ENCODE measurements around the gene RCCD1.

Gene RCCD1

DNA sequence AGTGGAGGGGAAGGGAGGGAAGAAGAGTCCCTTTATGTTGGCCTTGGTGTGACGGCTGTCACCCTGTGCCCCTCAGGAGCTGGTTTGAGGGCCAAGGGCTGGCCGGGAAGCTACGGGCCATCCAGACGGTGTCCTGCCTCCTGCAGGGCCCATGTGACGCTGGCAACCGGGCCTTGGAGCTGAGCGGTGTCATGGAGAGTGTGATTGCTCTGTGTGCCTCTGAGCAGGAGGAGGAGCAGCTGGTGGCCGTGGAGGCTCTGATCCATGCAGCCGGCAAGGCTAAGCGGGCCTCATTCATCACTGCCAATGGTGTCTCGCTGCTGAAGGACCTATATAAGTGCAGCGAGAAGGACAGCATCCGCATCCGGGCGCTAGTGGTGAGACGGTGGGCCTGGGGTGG, 8.1 kb upstream of the RCCD1 start:
- TF ChIP-seq, protein P1, sequence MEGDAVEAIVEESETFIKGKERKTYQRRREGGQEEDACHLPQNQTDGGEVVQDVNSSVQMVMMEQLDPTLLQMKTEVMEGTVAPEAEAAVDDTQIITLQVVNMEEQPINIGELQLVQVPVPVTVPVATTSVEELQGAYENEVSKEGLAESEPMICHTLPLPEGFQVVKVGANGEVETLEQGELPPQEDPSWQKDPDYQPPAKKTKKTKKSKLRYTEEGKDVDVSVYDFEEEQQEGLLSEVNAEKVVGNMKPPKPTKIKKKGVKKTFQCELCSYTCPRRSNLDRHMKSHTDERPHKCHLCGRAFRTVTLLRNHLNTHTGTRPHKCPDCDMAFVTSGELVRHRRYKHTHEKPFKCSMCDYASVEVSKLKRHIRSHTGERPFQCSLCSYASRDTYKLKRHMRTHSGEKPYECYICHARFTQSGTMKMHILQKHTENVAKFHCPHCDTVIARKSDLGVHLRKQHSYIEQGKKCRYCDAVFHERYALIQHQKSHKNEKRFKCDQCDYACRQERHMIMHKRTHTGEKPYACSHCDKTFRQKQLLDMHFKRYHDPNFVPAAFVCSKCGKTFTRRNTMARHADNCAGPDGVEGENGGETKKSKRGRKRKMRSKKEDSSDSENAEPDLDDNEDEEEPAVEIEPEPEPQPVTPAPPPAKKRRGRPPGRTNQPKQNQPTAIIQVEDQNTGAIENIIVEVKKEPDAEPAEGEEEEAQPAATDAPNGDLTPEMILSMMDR (conservative IDR thresholded peaks at IDR 0.05; ENCODE audit: control insufficient read depth, insufficient read depth, low read depth, low read length), result no peak
- no peak overlapping the region for H3K4me3 ChIP-seq (ENCODE audit: control insufficient read depth, low read depth, low read length)
- no peak for DNase-seq (ENCODE audit: low read depth)

GRCh38 chr15:90946941-90947576, 7.6 kb upstream of the RCCD1 start:
- DNase-seq (ENCODE audit: low read depth), result no peak
- TF ChIP-seq, protein P1 (conservative IDR thresholded peaks at IDR 0.05; ENCODE audit: control insufficient read depth, insufficient read depth, low read depth, low read length), result no peak

DNA sequence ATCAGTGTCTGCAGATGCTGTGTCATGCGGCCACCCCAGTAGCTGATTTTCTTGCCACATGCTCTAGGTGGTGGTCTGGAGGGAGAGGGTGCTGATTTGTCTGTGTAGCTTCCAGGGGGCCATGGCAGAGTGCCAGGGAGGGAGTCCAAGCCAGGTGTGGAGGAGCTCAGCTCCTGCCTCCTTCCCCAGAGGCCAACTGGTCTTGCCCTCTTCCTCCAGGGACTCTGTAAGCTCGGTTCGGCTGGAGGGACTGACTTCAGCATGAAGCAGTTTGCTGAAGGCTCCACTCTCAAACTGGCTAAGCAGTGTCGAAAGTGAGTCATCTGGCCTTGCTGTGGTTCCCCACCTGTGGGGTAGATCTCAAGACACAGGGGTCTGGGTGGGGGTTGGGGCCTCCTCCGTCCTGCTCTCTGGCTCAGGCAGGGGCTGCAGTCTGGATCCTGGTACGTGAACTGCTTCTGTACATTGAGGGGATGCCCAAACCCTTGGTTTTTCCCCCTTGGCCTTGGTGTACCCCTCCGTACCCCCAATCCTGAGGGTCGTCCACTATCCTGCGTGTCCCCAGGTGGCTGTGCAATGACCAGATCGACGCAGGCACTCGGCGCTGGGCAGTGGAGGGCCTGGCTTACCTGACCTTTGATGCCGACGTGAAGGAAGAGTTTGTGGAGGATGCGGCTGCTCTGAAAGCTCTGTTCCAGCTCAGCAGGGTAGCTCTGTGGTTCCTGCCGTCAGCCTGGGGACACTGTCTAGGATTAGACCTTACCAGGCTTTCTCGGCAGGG, 6.9 kb upstream of the RCCD1 start:
- no peak overlapping the region for H3K4me3 ChIP-seq (ENCODE audit: control insufficient read depth, low read depth, low read length)
- no peak for DNase-seq (ENCODE audit: low read depth)
- TF ChIP-seq, protein P1 (conservative IDR thresholded peaks at IDR 0.05; ENCODE audit: control insufficient read depth, insufficient read depth, low read depth, low read length), result no peak

More at GRCh38 chr15:90946941-90947576, 7.6 kb upstream of the RCCD1 start:
- no peak overlapping the region for H3K4me3 ChIP-seq (ENCODE audit: control insufficient read depth, low read depth, low read length)

DNA sequence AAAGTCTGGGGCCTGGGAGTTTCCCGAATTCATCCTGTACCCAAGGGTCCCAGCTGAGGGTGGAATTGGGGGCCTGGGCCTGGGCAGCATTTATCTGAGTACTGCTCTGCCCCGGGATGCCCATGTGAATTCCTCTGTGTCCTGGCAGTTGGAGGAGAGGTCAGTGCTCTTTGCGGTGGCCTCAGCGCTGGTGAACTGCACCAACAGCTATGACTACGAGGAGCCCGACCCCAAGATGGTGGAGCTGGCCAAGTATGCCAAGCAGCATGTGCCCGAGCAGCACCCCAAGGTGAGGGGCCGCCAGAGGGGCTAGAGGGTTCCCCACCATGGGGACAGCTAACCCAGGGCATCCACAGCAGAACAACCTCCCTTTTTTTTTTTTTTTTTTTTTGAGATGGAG, 6.2 kb upstream of the RCCD1 start:
- TF ChIP-seq, protein P1 (conservative IDR thresholded peaks at IDR 0.05; ENCODE audit: control insufficient read depth, insufficient read depth, low read depth, low read length), result no peak
- DNase-seq (ENCODE audit: low read depth), result no peak
- no peak overlapping the region for H3K4me3 ChIP-seq (ENCODE audit: control insufficient read depth, low read depth, low read length)

DNA sequence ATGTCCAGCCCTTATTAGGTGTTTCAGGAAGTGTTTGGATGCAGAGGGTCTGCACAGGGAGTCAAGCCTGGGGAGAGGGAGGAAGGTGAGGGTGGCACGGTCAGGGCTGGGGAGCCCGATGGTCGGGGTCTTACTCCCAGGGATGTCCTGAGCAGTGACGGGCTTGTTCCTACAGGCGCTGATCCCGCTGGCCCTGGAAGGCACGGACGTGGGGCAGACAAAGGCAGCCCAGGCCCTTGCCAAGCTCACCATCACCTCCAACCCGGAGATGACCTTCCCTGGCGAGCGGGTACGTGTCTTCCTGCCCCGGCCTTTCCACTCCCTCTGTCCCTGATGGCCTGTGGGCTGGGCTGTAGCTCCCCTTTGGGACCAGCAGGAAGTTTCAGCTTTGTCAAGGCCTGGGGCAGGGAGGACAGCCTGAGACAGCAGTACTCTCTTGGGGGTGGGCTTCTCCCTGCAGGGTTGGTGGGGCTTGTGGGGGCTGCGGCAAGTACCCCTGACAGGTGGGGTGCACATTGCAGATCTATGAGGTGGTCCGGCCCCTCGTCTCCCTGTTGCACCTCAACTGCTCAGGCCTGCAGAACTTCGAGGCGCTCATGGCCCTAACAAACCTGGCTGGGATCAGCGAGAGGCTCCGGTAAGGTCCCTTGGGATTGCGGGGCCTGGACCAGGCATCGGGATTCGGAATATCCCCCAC, 4.6 kb upstream of the RCCD1 start:
- no peak overlapping the region for H3K4me3 ChIP-seq (ENCODE audit: control insufficient read depth, low read depth, low read length)
- DNase-seq (ENCODE audit: low read depth), result no peak
- TF ChIP-seq, protein P1 (conservative IDR thresholded peaks at IDR 0.05; ENCODE audit: control insufficient read depth, insufficient read depth, low read depth, low read length), result no peak

- TF ChIP-seq, protein P1 (conservative IDR thresholded peaks at IDR 0.05; ENCODE audit: control insufficient read depth, insufficient read depth, low read depth, low read length), result no peak
- no peak for DNase-seq (ENCODE audit: low read depth)
- no peak overlapping the region for H3K4me3 ChIP-seq (ENCODE audit: control insufficient read depth, low read depth, low read length)
These were observed 4.0 kb upstream of the RCCD1 start for GRCh38 chr15:90950676-90951075.

Data from fibroblast of mammary gland (primary cell).